Activated T-cell treated with anti-CD3 and anti-CD28 coated beads, Interleukin-2, amount 50 U/mL, for 72 hours (primary cell): ENCODE data around the gene CFAP206. TPM values are rescaled to one million over a fixed set of nuclear protein-coding genes. Genes with fewer than 3 reads are reported as not detected.
"Not testable (repeated sequence)": the region's sequence is repeated elsewhere in the genome, so short reads cannot be mapped to it uniquely, and the experiment has no call there.

ENCODE experiments used
- ATAC-seq, 2 donors: fragments of 150-1000 bp; cut with Tn5 transposase; replicated peaks in 1 of 2; 2 replicates each; pipeline ENCODE4 v1.10.0; 2021; ENCODE audit warnings: moderate library complexity in 2 of 2, mild to moderate bottlenecking in 1 of 2
- DNase-seq, 2 donors: peaks; one replicate each; pipeline ENCODE4 v3.0.0; 2021 to 2022; ENCODE audit warnings: mixed read lengths in 1 of 2
- H3K27ac Mint-ChIP-seq: one replicate; pipeline ENCODE4 v1.8.0; 2022; ENCODE audit warnings: mild to moderate bottlenecking, moderate library complexity, mixed read lengths
- H3K27me3 Mint-ChIP-seq: one replicate; pipeline ENCODE4 v1.8.0; 2022; ENCODE audit warnings: low read depth, mixed read lengths
- H3K36me3 Mint-ChIP-seq, 2 donors: one replicate each; pipeline ENCODE4 v1.8.0; 2022; ENCODE audit warnings: mixed read lengths in 2 of 2, mild to moderate bottlenecking in 1 of 2; ENCODE audit not compliant: insufficient read depth in 2 of 2
- H3K4me1 Mint-ChIP-seq: one replicate; pipeline ENCODE4 v1.8.0; 2022; ENCODE audit warnings: low read depth, mixed read lengths
- H3K4me3 Mint-ChIP-seq, 2 donors: one replicate each; pipeline ENCODE4 v1.8.0; 2022; ENCODE audit warnings: mild to moderate bottlenecking in 2 of 2, mixed read lengths in 2 of 2, moderate library complexity in 2 of 2
- H3K9me3 Mint-ChIP-seq, 2 donors: one replicate each; pipeline ENCODE4 v1.8.0; 2022; ENCODE audit warnings: mixed read lengths in 2 of 2
- total RNA-seq, 2 donors: library from RNA; stranded (reverse); gene quantifications; one replicate each; pipeline ENCODE4 v1.2.3, GENCODE V29; 2022

CFAP206 gene
- total RNA-seq, 2 donors from 2014 or later, result not detected

GRCh38 chr6:87444362-87444761 is 36.6 kb downstream of the CFAP206 start:
- H3K9me3 Mint-ChIP-seq, result peaks cover 0 to 2% of the 10 kb centered on the region in 2 donors
- DNase-seq (no peak), ATAC-seq (no peak)
- H3K27ac Mint-ChIP-seq, result no peak overlapping the region
- peaks cover 0 to 2% of the 10 kb centered on the region in 2 donors for H3K36me3 Mint-ChIP-seq
- H3K4me1 Mint-ChIP-seq, result no peaks in the 10 kb centered on the region
- H3K4me3 Mint-ChIP-seq, result no peak overlapping the region
- peaks cover 17% of the 10 kb centered on the region for H3K27me3 Mint-ChIP-seq

DNA sequence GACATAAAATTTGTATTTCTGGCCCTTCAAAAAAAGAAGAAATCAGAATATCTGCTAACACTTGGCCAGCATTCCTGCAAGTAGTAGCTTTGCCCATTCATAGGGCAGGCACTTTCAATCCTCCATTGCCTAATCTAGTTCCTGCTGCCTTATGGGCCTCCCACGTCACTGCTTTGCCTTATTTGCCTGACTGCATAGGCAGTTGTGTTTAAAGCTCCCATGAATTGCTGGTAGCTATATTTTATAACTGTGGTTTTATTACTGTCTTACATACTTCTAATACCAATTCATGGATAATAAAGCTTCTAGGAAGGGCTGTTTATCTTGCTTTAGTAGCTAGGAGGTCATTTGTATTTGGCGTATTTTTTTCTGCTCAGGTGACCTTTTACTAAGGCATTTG is 57.3 kb downstream of the CFAP206 start:
- no peak for ATAC-seq
- H3K36me3 Mint-ChIP-seq, result no peaks in the 10 kb centered on the region
- no peak overlapping the region for H3K4me3 Mint-ChIP-seq
- H3K27ac Mint-ChIP-seq, result no peak overlapping the region
- peaks cover 29% of the 10 kb centered on the region for H3K27me3 Mint-ChIP-seq
- peaks cover 0 to 4% of the 10 kb centered on the region in 2 donors for H3K9me3 Mint-ChIP-seq
- no peaks in the 10 kb centered on the region for H3K4me1 Mint-ChIP-seq
- DNase-seq, result no peak

GRCh38 chr6:87472525-87473418 is 65.0 kb downstream of the CFAP206 start, which contains the start of gene SLC35A1:
SLC35A1 (plus strand) TSS chr6:87472974; CDS start chr6:87473004, 30 bp downstream.
- Mint-ChIP-seq H3K27me3 (no peaks in the 10 kb centered on the region), H3K27ac (peak within 1 kb of the TSS; percentile 97), H3K36me3 (peaks cover 0 to under 1% of the 10 kb centered on the region in 2 donors), H3K9me3 (no peaks in the 10 kb centered on the region), H3K4me1 (peaks cover 30% of the 10 kb centered on the region), H3K4me3 (peak within 1 kb of the TSS; percentile 96 to 98)
- DNase-seq, result peak; percentile 89 to 91
- peak; percentile 93 for ATAC-seq

GRCh38 chr6:87473419-87473903 is 65.7 kb downstream of the CFAP206 start:
- Mint-ChIP-seq H3K4me3 (peak overlapping the region; percentile 96 to 98), H3K36me3 (peaks cover 0 to 6% of the 10 kb centered on the region in 2 donors), H3K4me1 (peaks cover 30% of the 10 kb centered on the region), H3K9me3 (no peaks in the 10 kb centered on the region), H3K27ac (peak overlapping the region; percentile 9), H3K27me3 (no peaks in the 10 kb centered on the region)
- DNase-seq, result no peak
- peak in 1 of 2 donors; percentile 77 for ATAC-seq

DNA sequence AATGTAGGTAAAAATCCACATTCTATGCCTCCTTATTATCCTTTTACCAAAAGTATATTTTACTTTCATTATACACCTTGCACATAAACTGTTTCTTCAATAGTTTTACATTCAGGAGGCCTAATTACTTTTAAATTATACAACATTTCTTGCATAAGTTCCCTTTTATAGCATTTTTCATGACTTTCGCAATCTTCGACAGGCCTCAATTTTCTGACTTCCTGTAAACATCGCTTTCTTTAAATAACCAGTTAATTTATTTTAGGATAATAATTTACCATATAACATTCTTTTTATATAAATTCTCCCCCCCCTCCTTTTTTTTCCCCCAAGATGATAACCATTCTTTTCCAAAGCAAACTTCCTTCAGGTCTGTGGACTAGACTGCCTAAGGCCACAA is 74.2 kb downstream of the CFAP206 start:
- Mint-ChIP-seq H3K9me3 (no peaks in the 10 kb centered on the region), H3K36me3 (peaks cover 3 to 11% of the 10 kb centered on the region in 2 donors), H3K27me3 (no peaks in the 10 kb centered on the region), H3K27ac (no peak overlapping the region), H3K4me1 (peaks cover 20% of the 10 kb centered on the region), H3K4me3 (no peak overlapping the region)
- DNase-seq (no peak), ATAC-seq (no peak)

DNA sequence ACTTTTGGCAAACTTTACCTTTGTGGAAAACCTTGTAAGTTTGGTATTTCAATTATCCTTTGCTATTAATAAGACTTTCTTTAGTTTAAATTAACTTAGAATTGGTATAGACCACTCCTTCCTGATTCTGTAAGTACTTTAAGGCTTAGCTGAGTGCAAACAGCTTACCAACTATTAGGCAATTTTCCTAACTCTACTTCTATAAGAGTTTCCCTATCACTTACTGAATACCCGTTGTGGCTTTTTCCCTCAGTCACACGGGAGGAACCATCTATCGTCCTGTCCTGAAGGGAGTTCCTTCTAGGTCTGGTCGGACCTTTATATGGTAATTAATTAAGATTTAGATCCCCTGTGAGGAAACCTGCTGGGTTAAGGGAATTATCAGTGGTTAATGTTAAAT is 74.6 kb downstream of the CFAP206 start:
- DNase-seq (no peak), ATAC-seq (no peak)
- Mint-ChIP-seq H3K27me3 (no peaks in the 10 kb centered on the region), H3K9me3 (no peaks in the 10 kb centered on the region), H3K27ac (no peak overlapping the region), H3K4me1 (peaks cover 20% of the 10 kb centered on the region), H3K4me3 (no peak overlapping the region), H3K36me3 (peaks cover 3 to 11% of the 10 kb centered on the region in 2 donors)

DNA sequence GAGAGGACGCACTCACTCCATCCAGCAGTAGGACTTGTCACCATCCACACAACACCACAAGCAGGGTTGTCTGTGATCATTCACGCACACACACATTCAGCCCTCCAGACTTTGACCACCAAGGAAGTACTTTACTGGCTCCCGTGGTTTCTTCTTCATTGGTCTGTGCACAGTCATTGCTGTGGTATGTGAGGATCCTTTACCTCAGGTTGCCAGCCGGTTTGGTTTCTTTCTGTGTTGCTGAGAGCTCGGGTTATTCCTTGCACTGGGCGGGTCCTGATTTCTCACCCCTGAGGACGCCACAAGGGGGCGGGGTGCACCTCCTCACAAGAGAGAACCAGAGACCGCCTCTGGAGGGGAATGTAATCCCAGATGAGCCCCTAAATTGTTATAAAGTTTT is 76.2 kb downstream of the CFAP206 start:
- Mint-ChIP-seq H3K9me3 (no peaks in the 10 kb centered on the region), H3K4me1 (peaks cover 20% of the 10 kb centered on the region), H3K27ac (no peak overlapping the region), H3K36me3 (peaks cover 3 to 5% of the 10 kb centered on the region in 2 donors), H3K4me3 (no peak overlapping the region), H3K27me3 (no peaks in the 10 kb centered on the region)
- DNase-seq (peak; percentile 12 to 20), ATAC-seq (peak; percentile 38 to 64)

DNA sequence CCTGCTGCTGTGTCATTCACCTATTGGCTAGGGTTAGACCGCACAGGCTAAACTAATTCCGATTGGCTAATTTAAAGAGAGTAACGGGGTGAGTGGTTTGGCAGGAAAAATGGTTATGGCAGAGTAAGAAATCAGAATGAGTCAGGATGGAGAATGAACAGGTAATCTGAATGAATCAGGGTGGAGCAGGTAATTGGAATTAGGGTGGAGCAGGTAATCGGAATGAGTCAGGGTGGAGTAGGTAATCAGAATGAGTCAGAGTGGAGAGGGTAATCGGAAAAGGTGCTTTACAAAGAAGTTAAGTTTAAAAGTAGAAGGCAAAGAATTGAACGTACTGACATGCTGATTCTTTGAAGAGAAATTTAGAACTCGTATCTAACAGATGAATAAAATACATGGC is 76.7 kb downstream of the CFAP206 start:
- Mint-ChIP-seq H3K9me3 (no peaks in the 10 kb centered on the region), H3K4me1 (peaks cover 20% of the 10 kb centered on the region), H3K36me3 (peaks cover 3 to 5% of the 10 kb centered on the region in 2 donors), H3K27ac (no peak overlapping the region), H3K4me3 (no peak overlapping the region), H3K27me3 (no peaks in the 10 kb centered on the region)
- DNase-seq (no peak), ATAC-seq (no peak)

- ATAC-seq (no peak), DNase-seq (no peak)
- Mint-ChIP-seq H3K9me3 (no peaks in the 10 kb centered on the region), H3K4me3 (no peak overlapping the region), H3K27ac (peak overlapping the region; percentile 54), H3K4me1 (peaks cover 20% of the 10 kb centered on the region), H3K27me3 (no peaks in the 10 kb centered on the region), H3K36me3 (peaks cover 3 to 5% of the 10 kb centered on the region in 2 donors)
Observed at GRCh38 chr6:87487555-87487954, 79.8 kb downstream of the CFAP206 start.

- not testable (repeated sequence) for H3K4me3 Mint-ChIP-seq, DNase-seq, H3K27ac Mint-ChIP-seq, H3K36me3 Mint-ChIP-seq, H3K4me1 Mint-ChIP-seq, ATAC-seq, H3K9me3 Mint-ChIP-seq, H3K27me3 Mint-ChIP-seq
Observed at GRCh38 chr6:87489326-87489725, 81.6 kb downstream of the CFAP206 start.

DNA sequence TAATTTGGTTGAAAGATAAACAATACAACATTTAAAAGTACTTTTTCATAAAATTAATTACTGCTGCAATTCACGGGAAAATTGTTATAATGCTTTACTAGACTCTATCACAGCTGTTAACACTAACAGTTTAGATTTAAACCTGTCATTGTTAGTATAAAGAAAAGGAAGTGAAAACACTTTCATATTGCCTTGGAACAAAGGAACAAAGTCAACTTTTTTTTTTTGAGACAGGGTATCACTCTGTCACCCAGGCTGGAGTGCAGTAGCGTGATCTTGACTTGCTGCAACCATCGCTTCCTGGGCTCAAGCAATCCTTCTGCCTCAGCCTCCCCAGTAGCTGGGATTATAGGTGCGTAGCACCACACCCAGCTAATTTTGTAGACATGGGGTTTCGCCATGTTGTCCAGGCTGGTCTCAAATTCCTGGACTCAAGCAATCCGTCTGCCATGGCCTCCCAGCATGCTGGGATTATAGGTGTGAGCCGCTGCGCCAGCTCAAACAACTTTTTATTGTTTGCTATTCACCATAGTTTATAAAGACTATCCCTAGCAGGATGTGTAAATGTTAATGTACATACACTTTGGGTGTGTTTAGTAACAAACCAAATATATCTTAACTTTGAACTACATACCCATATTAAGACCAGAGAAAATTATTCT is 87.1 kb downstream of the CFAP206 start:
- Mint-ChIP-seq H3K27me3 (no peaks in the 10 kb centered on the region), H3K27ac (no peak overlapping the region), H3K36me3 (peaks cover 0 to 5% of the 10 kb centered on the region in 2 donors), H3K4me1 (no peaks in the 10 kb centered on the region), H3K9me3 (no peaks in the 10 kb centered on the region), H3K4me3 (no peak overlapping the region)
- DNase-seq (no peak), ATAC-seq (no peak)

- H3K36me3 Mint-ChIP-seq, result peaks cover 0 to 3% of the 10 kb centered on the region in 2 donors
- no peak overlapping the region for H3K27ac Mint-ChIP-seq
- H3K9me3 Mint-ChIP-seq, result no peaks in the 10 kb centered on the region
- no peaks in the 10 kb centered on the region for H3K27me3 Mint-ChIP-seq
- DNase-seq (no peak), ATAC-seq (peak in 1 of 2 donors; percentile 35)
- no peak overlapping the region for H3K4me3 Mint-ChIP-seq
- no peaks in the 10 kb centered on the region for H3K4me1 Mint-ChIP-seq
Observed at GRCh38 chr6:87498048-87498447, 90.3 kb downstream of the CFAP206 start.
